NCI-H1105 treated with DMSO at 0.1 percent for 48 hours (cell line): Measurements from ENCODE around the gene DDI2.
"Not testable (repeated sequence)": the region's sequence is repeated elsewhere in the genome, so short reads cannot be mapped to it uniquely, and the experiment has no call there.

Source experiments
- DNase-seq: peaks from one replicate; lab custom pipeline; 2025; lab: John Stamatoyannopoulos, UW

DDI2 gene

GRCh38 chr1:15678578-15678977, 61.3 kb downstream of the DDI2 start:
- DNase-seq = no peak

GRCh38 chr1:15680131-15680530, 62.9 kb downstream of the DDI2 start:
- DNase-seq = no peak

- DNase-seq = no peak
These were observed 63.5 kb downstream of the DDI2 start for GRCh38 chr1:15680561-15681348.

- no peak for DNase-seq
These were observed 64.4 kb downstream of the DDI2 start for GRCh38 chr1:15681349-15682292.

GRCh38 chr1:15682936-15683341, 65.7 kb downstream of the DDI2 start:
- no peak for DNase-seq

GRCh38 chr1:15683345-15684039, 66.2 kb downstream of the DDI2 start:
- DNase-seq = no peak

GRCh38 chr1:15684042-15684461, 66.8 kb downstream of the DDI2 start, which contains the start of gene PLEKHM2:
PLEKHM2 (plus strand) TSS chr1:15684320; CDS start chr1:15684559, 239 bp downstream.
- peak; percentile 21 for DNase-seq

- no peak for DNase-seq
These were observed 67.4 kb downstream of the DDI2 start for GRCh38 chr1:15684468-15685291.

GRCh38 chr1:15685820-15686219, 68.6 kb downstream of the DDI2 start:
- no peak for DNase-seq

- no peak for DNase-seq
These were observed 70.2 kb downstream of the DDI2 start for GRCh38 chr1:15687446-15687845.

GRCh38 chr1:15690317-15690716, 73.1 kb downstream of the DDI2 start:
- no peak for DNase-seq

- DNase-seq = no peak
These were observed 74.3 kb downstream of the DDI2 start for GRCh38 chr1:15691434-15692032.

GRCh38 chr1:15692121-15692682, 74.9 kb downstream of the DDI2 start:
- no peak for DNase-seq

- DNase-seq = no peak
These were observed 76.1 kb downstream of the DDI2 start for GRCh38 chr1:15693371-15693770.

- no peak for DNase-seq
These were observed 79.8 kb downstream of the DDI2 start for GRCh38 chr1:15696956-15697521.

- DNase-seq = no peak
These were observed 80.9 kb downstream of the DDI2 start for GRCh38 chr1:15698201-15698600.

- not testable (repeated sequence) for DNase-seq
These were observed 82.1 kb downstream of the DDI2 start for GRCh38 chr1:15699321-15699720.

GRCh38 chr1:15700508-15700907, 83.2 kb downstream of the DDI2 start:
- no peak for DNase-seq

- no peak for DNase-seq
These were observed 84.5 kb downstream of the DDI2 start for GRCh38 chr1:15701784-15702183.
